ENCODE data around the gene NT5DC4.

The NT5DC4 gene

DNA sequence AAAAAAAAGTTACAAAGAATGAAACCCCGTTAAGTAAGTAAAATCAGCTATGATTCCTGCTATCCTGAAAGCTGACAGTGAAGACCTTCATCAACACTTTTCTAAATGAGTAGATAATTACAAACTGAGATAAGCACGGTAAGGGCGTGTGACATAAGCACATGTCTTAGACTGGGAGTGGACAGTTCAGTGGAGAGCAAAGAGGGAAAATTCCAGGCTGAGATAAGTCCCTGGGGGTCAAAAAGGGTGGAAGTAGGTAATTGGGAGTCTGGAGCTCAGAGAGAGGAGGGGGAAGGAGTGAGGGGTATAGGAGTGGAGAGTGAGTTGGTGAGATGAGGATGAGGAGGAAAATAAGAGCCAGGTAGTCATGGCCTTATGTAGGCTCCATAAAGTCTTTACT, 67.8 kb downstream of the NT5DC4 start:
- H3K9ac ChIP-seq (ENCODE audit: low read length): no peak overlapping the region
- no peaks in the 10 kb centered on the region for H3K9me3 ChIP-seq (replicated peaks; ENCODE audit: insufficient read depth, low read length)
- H3K27ac ChIP-seq (ENCODE audit: low read length): no peak overlapping the region
- no peaks in the 10 kb centered on the region for H3F3A ChIP-seq (ENCODE audit: insufficient read depth, low read length)
- H3K27me3 ChIP-seq (replicated peaks; ENCODE audit: insufficient read depth, low read length): no peaks in the 10 kb centered on the region
- no peaks in the 10 kb centered on the region for H3K79me2 ChIP-seq (ENCODE audit: low read length)
- TF ChIP-seq EZH2 (optimal IDR thresholded peaks at IDR 0.05; ENCODE audit: low read depth, low read length) (no peak), EZH2phosphoT487 (IDR thresholded peaks at IDR 0.05; ENCODE audit: low read length) (no peak), CTCF (IDR thresholded peaks at IDR 0.05; ENCODE audit: low read length) (no peak)
- H3K4me2 ChIP-seq (ENCODE audit: low read depth, low read length): no peak overlapping the region
- no peaks in the 10 kb centered on the region for H3K9me2 ChIP-seq (replicated peaks; ENCODE audit: insufficient read depth, low read length)
- no peak for DNase-seq
- H3K36me3 ChIP-seq (replicated peaks; ENCODE audit: insufficient read depth, low read length): no peaks in the 10 kb centered on the region
- no peaks in the 10 kb centered on the region for H4K20me1 ChIP-seq (ENCODE audit: insufficient read depth, low read length)
- H3K4me3 ChIP-seq (ENCODE audit: low read length): no peak overlapping the region
- H2AFZ ChIP-seq (ENCODE audit: low read length): no peak overlapping the region
- H3K4me1 ChIP-seq (ENCODE audit: low read length): no peaks in the 10 kb centered on the region

All from MM.1S (cell line).